HG03095 (cell line): Measurements from ENCODE around the gene FBXL14.

Experiments used
- ATAC-seq: cut with Tn5 transposase; IDR thresholded peaks from one replicate; pipeline ENCODE4 v1.9.1; 2021; ENCODE audit warnings: moderate library complexity; ENCODE audit not compliant: unreplicated experiment

The FBXL14 gene, protein sequence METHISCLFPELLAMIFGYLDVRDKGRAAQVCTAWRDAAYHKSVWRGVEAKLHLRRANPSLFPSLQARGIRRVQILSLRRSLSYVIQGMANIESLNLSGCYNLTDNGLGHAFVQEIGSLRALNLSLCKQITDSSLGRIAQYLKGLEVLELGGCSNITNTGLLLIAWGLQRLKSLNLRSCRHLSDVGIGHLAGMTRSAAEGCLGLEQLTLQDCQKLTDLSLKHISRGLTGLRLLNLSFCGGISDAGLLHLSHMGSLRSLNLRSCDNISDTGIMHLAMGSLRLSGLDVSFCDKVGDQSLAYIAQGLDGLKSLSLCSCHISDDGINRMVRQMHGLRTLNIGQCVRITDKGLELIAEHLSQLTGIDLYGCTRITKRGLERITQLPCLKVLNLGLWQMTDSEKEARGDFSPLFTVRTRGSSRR

DNA sequence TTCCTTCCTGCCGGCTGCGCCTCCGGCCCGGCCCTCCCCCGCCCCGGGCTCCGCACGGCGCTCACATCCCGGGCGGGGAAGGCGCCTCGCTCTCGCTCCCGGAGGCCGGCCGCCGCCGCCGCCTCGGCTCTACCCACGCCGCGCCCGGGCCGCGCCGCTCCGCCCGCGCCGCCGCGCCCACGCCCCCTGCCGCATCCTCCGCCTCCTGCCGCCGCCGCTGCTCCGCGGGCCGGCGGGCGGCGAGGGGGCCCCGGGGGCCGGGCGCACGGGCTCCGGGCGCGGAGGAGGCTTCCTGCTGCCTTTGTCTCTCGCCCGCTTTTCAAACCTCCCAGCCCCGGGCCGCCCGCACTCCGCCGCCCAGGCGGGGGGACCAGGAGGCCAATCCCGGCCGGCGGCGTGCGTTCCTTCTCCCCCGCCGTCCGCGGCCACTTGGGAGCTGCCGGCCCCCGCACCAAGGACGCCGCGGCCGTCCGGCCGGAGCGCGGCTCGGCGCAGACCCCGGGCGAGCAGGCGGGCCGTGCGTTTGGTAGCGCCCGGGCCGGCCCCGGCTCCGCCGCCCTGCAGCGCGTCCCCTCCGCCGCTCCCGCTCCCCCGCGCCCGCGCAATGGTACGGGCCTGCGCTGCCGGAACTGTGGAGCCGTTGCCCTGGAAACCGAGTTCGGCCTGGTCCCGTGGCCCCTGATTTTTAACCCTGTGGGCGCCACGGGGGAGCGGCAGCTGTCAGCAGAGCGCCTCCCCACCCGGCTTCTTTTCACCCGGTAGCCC is at the start of gene FBXL14:
FBXL14 (minus strand) TSS at position 321 of the 765 bp plus-strand sequence. CDS start 515 bp downstream, outside the sequence.
- peak; percentile 40 for ATAC-seq

DNA sequence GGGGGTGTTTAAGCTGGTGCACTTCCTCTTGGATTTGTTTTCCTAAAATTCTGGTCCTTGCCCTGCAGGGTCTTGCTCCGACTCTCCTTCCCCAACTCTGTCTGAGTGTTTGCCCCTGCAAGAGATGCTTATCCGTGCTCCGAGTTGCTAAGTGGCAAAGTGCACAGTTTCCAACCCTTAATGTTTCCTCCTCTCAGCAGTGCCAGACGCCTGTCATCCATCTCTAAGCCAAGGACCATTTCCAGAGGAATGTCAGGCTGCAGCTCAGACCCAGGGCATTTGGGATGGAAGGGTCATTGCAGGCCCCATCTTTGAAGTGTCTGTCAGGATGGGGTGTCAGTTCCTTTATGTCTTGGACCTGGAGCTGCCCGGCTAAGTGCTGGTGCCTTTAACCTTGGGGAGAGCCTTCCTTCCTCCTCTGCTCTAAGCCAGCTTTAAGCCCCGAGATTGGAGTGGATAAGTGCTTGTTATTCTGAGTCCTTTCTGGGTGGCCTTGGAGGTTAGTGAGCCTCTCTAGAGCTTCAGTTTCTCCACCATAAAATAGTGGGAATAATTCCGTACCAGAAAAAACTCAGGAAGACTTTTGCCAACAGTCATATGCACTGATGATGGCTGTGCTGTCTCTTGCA is 49.6 kb upstream of the FBXL14 start:
- ATAC-seq = no peak

DNA sequence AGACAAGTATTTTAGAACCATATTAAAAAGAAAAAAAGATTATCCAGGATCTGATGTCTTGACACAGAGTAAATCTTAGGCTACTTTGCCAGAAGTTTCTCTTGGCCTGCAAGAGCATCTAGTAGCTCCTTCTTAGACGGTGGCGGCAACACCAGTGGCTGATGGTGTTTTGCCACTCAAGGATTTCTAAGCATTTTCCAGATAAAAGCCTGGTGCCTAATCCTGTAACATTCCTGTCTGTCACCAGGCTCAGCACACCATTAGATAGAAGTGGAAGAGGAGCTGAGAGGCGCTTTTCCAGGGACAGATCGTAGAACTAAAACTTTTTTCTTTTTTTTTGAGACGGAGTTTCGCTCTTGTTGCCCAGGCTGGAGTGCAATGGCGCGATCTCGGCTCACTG is 48.7 kb upstream of the FBXL14 start:
- no peak for ATAC-seq

DNA sequence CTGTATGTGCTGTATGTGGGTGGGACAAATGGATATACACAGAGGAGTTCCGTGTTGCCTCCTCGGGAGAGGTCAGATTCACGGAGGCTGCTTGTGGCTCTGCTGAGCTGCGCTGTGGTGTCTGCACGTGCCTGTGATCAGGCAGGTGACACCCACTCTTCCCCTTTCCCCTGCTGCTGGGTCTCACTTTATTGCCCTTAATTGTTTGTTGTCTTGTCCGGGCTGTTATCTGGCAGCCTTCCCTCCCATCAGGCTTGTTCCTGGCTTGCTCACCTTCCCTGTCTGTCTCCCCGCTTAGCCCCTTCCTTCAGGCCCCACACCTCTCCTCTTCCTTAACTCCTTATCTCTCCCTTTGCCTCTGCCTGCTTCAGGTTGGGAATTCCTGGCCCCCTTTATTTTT is 48.1 kb upstream of the FBXL14 start:
- no peak for ATAC-seq

DNA sequence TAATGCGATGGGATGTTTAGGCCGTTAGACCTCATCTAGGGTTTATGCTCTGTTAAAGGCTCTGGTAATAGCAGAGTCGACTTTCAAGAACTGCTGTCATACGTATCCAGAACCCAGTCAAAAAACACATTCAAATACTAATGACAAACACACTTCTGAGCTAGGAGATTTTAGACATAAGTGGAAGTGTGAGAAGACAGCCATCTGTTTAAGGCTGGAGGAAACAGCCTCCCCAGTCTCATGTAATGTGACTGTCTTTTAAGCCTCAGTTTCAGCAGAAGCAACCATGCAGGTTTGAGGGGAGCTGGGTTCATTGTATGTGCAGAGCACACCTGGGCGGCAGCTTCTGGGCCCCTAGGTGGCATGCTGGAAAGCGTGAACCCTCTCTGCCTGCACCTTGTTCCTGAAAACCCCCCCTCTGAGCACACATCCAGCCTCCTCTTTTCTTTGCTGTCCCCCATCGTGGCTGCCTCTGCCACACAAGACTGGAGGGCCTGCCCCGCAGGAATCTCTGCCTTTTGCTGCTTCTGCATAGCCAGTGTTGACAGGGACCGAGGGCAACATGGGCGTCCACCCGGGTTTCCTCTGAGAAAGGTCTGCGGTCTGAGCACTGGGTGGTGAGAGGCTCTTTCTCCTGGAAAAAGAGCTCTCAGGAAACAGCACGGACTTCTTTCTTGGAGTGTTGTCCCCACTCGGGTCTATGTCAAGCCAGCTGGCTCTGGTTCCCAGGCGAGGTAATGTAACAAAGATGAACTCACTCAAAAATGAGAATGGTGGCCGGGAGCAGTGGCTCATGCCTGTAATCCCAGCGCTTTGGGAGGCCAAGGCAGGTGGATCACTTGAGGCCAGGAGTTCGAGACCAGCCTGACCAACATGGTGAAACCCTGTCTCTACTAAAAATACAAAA is 46.2 kb upstream of the FBXL14 start:
- ATAC-seq = no peak

DNA sequence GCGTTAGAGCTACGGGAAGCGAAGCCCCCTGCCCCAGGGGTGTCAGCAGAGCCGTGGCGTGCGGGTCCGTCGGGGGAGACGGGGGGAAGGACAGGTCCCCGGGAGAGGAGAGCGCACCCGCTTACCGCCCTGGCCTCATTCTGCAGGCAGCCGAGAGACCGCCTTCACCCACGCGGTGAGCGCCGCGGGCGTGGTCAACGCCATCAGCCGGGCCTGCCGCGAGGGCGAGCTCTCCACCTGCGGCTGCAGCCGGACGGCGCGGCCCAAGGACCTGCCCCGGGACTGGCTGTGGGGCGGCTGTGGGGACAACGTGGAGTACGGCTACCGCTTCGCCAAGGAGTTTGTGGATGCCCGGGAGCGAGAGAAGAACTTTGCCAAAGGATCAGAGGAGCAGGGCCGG is 45.2 kb upstream of the FBXL14 start:
- ATAC-seq = no peak

DNA sequence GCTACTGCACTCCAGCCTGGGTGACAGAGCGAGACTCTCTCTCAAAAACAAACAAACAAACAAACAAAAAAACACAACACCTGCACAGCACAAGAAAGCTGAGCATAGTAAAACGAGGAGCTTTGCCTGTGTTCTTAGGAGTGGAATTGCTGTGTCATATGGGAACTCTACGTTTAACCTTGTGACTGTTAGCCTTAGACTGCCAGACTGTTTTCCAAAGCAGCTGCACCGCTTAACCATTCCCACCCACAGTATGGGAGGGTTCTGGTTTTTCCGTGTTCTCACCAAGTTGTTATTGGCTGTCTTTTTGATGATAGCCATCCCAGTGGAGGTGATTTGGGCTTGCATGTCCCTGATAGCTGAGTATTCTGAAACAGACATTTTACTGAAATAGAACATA is 43.8 kb upstream of the FBXL14 start:
- no peak for ATAC-seq

DNA sequence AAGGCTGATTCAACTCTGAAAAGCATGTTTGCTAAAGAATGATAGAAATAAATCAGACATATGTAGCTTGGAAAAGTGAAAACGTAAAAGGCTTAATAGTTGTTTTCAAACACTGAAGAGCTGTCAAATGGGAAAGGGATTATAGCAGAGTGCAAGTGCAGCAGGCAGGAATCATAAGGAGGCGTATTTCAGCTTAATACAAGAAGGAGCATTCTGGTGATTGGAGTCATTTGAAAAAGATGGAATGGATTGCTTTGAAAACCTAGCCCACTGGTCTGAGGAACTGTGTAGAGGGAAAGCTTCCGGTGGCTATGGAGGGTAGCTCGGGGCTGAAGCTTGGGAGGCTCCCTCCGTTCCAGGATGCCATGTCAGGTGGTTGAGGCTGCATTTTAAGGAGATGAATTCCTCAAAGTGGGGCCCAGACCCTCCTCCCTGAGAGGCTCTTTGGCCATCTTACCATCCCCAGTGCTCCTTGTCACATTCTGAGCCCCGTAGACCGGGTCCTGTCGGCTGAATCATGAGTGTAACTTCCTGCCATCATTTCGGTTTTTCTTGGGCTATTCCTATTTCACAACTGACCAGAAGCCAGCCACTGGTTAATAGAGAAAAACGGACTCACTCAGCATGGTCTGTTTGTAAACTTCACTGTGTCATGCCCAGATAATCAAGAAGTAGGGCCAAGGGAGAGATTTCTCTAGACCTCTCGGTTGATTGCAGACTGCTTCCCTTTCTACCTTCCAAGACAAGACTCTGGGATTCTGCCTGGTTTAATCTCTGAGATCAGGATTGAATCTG is 41.1 kb upstream of the FBXL14 start:
- ATAC-seq = no peak

DNA sequence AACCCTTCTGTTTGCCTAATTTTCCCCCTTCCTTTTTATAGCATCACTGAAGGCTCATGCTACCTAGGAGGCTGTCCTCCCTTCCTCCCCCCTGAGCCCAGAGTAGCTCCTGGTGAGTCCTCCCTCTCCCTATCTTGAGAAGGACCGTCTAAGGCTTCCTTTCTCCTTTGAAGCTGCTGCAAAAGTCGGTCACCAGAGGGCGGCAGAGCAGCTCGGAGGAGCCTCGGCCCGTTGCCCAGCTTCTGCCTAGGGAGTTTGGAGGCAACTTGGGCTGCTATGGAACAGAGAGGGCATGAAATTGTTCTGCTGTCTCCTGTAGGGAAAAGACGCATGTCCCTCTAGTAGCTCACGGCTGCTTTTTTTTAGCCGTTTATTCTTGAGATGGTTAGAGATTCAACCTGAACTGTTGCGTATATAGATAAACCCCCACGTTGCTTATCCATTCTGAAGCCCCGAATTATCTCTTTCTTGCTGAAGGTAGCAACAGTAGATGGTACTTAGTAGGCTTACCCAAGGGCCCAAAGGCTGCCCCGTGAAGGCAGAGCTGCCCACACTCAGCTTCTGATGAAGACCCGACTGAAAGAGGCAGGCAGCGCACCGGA is 40.3 kb upstream of the FBXL14 start:
- no peak for ATAC-seq

DNA sequence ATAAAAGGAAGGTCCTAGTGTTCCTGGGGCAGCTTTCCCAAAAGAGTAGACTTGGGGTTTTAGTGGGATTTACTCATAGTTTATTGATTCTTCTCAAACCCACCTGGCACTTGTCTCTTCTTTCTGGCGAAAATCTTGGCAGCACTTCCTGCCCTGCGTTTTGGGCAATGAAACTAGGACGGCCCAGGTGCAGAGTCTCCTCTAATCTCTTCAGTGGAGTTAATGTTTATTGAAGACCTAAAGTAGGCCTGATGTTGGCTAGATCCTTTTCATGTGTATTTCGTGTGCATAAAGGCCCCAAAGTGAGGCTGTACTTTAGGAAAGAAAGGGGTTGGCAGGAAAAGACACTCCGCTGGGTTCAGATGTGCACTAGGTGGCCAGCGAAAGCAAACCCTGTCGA is 39.8 kb upstream of the FBXL14 start:
- no peak for ATAC-seq

DNA sequence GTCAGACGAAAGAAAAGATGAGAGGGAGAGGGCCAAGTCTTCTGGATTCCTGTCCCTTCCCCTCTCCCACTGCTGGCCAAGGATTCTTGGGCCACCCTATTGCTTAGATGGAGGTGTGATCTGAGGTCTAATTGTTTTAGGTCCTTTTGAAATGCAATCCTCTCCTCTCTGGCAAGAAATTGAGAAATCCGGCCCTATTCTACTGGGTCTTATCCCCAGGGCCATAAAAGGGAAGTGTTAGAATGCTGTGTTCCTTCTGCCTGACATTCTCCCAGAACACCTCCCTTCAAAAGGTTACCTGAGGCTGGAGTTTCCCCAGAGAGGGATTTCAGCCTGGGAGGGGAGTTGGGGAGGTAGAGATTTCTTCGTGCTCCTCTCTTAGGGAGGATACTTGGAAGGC is 39.1 kb upstream of the FBXL14 start:
- no peak for ATAC-seq

DNA sequence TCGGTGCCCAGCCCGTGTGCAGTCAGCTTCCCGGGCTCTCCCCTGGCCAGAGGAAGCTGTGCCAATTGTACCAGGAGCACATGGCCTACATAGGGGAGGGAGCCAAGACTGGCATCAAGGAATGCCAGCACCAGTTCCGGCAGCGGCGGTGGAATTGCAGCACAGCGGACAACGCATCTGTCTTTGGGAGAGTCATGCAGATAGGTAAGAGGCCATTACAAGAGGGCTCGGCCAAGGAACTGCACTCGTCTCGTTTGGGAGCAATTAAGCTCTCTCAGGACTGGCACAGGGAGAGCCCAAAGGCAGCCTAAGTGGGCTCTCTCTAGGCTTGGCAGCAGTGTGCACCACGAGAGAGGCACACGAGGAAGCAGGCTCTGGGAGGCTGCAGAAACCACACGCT is 38.3 kb upstream of the FBXL14 start:
- no peak for ATAC-seq

DNA sequence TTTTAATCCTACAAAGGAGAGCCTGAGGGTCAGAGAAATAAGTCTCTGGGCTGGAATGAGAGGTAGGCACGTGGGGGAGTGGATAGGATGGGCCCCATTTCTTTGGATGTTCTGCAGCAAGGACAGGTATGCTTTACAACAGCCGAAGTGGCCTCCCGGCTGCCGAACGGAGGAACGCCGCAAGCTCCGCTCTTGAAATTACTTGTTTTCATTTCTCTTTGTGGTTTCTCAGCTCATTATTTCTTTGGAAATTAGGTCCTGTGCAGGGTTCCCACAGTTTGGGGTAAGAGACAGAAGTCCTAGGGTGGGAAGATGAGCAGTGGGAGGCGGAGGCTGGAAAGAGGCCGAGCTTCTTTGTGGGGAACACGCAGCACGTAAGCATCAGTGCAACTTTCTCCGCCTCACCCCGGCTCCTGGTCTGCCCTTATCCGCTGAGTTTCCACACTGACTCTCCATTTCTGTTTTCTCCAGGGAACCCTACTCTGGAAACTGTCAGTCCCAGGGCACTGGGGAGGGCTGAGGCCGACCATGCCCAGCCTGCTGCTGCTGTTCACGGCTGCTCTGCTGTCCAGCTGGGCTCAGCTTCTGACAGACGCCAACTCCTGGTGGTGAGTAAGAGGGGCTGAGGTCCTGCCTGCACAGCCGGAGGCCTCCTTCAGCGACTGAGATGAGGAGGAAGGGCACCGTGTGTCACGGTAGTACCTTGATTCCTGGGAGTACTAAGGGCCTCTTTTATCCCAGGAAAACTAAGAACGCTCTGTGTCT is 36.6 kb upstream of the FBXL14 start:
- no peak for ATAC-seq

DNA sequence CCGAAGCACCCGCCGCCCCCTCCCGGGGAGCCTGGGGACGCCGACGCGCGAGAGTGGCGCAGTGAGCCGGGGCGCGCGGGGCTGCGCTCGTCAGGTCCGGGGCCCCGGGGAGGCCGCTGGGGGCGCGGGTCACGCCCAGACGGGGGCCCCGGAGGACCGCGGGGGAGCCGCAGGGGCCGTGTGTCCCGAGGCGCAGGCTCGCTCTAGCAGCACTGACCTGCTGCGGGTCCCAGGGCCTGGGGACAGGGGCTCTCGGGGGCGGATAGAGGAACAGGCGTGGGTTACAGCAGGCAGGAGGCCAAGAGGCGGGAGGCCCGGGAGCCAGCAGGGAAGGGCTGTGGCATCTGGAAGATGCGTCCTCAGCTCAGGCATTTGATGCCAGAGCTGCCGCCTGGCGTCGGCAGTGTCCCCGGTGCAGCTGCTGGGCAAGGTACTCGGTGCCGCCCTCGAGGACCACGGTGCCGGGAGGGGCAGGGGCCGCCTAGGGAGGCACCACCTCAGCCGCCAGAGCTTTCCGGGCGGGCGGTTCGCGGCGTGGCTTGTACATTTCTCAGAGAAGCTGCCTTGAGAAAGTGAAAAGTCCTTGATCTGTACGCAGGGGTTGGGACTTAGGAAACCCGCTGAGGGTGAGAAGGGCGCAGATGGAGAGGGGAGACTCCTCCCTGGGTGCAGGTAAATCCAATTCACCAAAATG is 35.9 kb upstream of the FBXL14 start:
- ATAC-seq = no peak

DNA sequence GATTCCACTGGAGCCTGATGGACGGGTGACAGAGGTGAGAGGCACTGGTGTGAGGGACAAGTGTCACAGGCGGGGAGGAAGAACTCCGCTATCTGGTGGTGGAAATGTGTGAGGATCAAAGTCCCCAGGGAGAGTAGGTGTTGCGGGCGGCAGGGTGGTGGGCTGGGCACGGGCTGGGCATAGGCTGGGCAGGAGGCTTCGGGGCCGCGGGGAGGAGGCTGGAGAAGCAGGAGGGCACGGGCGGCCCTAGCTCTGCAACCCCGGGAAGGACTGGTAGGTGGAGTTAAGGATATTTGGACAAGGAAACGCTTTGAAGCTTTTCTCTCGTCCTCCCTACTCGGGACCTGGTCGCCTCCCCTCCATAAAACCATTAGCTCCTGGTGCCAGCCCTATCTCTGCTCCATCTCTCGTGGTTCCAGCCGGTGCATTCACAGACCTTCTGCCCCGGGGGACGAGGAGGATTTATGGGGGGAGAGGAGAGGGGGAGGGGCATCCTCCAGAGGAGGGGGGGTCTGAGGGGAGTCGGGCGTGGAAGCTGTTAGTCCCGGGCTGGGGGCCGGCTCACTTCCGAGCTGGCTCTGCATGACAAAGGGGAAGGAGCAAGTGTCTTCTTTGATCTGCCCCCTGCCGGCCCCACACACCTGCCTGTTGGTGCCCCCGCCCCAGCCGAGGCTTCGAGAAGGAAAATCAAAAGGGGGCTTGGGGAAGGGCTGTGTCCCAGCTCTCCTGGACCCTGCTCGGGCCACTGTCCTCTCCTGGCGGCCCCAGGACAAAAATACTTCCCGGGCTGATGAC is 35.2 kb upstream of the FBXL14 start:
- no peak for ATAC-seq

DNA sequence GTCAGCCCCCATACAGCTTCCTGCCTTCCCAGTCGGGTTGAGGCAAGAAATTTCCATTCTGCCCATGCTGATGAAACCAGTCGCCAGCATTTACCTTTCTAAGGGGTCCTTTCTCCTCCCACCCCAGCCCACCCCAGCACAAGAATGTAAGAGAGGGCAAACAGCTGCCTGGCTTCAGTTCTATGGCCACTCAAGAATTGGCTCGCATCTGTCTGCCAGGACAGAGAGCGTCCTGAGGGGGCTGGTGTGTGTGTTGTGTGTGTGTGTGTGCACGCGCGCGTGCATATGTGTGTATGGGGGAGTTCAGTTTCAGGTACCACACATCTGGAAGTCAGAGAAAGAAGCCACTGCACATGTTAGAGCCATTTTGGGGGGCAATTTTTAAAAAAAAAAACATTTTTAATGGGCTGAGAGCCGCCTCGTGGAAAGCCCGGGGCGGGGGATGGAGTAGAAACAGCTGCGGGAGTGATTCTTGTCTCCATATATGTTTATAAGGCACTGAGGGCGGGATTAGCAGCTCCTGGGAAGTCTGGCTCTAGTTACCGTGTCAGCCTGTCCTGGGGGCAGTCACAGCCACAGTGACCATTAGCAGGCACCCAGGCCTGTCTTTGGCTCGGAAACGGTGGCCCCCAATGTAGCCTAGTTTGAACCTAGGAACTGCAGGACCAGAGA is 34.4 kb upstream of the FBXL14 start, which contains the start of gene WNT5B:
WNT5B (plus strand) TSS at position 566 of the 672 bp plus-strand sequence. CDS start 2,124 bp downstream, outside the sequence.
- no peak for ATAC-seq

DNA sequence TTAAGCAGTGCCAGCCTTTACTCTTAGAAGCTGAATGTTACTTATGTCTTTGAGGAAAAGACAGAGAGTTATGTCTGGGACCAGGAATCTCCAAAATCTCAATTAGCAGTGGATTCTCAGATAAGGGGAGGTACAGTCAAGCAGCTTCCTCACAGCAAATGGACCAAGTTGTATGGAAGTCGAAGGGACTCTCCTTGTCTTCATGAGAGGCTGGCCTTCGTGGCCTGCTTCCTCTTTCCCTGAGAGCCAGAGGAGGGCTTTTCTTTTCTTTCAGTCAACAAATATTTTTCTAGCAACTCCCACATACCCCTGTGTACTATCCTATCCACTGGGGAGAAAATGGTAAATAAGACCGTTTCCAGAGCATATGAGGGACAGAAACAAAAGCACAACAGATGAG is 28.0 kb upstream of the FBXL14 start:
- no peak for ATAC-seq
